Measurements from ENCODE around the gene C2CD4D.

Gene C2CD4D

DNA sequence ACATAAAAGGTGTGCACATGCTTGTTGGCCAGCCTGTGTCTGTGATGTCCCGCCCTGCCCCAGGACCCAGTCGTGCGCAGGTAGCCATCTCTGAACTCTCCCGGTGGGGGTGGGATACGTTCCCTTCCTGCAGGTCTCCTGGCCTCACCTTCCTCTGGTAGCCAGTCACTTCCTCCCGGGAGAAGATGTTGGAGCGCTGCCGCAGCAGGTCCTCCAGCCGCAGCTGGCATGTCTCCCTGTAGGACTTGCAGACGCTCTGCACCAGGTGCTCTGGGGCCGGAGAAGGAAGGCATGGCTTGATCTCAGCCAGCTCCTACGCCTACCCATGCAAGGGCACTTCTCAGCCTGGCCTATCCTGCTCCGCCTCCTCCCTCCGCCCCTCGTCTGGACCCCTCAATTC is 25.2 kb downstream of the C2CD4D start:
- DNase-seq (ENCODE audit: low spot score): no peak

DNA sequence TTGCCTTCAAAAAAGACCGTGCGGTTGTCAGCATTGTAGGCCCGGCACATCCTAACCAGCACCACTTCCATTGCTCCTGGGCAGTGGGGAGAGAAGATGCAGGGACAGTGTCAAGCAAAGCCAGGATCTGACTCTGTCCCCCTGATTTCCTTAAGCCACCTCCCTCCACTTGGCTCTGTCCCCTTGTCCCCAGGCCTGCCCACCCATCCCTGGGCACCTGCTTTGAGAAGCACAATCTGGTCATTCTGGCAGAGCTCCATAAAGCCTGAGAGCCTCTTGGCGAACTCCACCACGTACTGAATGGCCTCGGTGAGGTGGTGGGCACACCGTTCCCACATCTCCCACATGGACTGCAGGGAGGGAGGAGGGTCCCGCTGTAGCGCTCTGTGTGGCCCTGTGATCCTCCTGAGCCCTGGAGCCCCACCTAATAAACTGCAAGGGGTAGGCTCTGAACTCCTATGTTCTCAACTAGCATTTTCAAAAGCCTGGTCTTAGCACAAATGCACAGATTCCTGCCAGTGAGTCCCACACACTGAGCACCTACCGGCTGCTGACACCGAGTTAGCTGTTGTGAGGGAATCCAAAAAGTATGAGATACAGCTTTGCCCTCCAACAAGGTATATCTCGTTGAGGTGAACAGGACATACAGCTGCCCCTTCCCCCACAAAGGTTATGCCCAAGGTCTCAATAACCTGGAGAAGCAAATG is 26.2 kb downstream of the C2CD4D start:
- no peak for DNase-seq (ENCODE audit: low spot score)

DNA sequence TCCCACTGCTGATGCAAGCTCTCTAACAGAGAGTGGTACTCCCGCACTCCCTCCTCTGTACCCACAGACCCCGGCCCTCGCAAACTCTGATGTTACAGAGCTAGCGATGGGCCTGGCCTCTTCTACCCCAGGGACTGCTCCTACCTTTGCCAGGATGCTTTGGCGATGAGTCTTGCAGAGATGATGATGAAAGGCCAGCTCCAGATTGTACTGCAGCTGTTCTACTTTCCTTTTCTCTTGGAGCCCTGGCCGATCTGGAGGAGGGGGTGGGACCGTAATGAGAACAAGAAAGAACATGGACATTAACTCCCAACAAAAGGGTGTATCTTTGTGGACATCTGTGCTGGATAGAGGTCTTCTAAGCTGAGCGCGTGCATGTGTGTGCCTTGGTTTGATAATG is 28.4 kb downstream of the C2CD4D start:
- DNase-seq (ENCODE audit: low spot score): no peak

GRCh38 chr1:151809985-151810556 is 29.5 kb downstream of the C2CD4D start:
- no peak for DNase-seq (ENCODE audit: low spot score)

- DNase-seq (ENCODE audit: low spot score): no peak
Observed at GRCh38 chr1:151809290-151809984, 30.2 kb downstream of the C2CD4D start.

GRCh38 chr1:151807766-151808165 is 31.9 kb downstream of the C2CD4D start:
- DNase-seq (ENCODE audit: low spot score): no peak

- peak; percentile 25 for DNase-seq (ENCODE audit: low spot score)
Observed at GRCh38 chr1:151807131-151807530, 32.5 kb downstream of the C2CD4D start.

DNA sequence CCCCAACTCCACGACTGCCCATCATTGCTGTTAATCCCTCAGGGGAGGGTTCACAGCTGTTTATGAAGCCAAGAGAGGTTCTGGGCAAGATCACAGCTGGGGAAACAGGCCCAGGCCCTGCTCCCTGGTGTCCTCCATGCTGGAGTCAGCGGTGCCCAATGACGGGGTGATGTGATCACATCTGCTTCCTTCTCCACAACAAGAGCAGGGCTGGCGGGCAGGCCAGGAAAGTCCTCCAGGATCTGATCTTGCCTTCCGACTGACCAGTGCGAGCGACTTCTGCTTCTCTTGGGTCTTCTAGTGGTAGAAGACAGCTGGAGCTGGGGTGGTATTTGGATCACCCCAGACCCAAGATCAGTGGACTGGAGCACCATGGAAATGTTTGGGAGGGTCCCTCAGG is 33.5 kb downstream of the C2CD4D start:
- peak; percentile 16 for DNase-seq (ENCODE audit: low spot score)

- DNase-seq (ENCODE audit: low spot score): peak; percentile 43
Observed at GRCh38 chr1:151805066-151805820, 34.4 kb downstream of the C2CD4D start, which contains the start of gene LINGO4. Gene LINGO4 (minus strand): TSS chr1:151805419. CDS start chr1:151802704, 2,715 bp downstream.

DNA sequence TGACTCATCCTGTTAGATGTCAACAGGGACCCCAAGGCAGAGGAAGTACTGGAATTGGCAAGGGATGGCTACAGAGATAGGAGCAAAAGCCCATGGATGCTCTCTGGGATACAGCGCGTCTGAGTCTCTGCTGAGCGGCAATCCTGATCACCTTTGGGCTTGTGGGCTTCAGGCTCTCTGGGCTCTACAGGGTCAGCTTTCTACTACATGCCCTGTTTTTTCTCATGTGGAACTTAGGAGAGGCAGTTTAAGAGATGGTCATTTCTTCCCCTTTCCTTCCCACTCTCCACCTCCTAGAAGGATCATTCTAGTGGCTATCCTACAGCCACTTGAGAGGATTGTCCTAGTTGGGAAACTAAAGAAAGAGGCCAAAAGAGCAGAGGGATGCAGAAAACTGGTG is 35.7 kb downstream of the C2CD4D start:
- no peak for DNase-seq (ENCODE audit: low spot score)

DNA sequence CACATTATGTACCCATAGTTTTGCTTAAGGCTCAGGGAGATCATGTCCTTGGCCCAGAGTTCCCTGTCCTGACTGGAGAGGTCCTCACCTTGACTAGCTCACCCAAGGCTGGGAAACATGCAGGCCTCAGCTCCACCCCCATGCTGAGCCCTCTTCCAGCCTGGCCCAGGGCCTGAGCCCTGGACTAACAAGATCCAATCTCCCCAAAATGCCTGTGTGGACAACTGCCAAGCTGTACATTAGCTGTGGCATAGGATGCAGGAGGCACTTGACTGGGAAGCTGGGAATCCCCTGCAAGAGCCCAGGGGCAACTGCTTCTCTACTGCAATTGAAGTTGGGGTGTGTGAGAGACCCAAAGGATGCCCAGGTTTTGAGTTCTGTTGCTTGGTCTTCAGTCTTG is 36.5 kb downstream of the C2CD4D start:
- DNase-seq (ENCODE audit: low spot score): no peak

GRCh38 chr1:151802372-151802771 is 37.2 kb downstream of the C2CD4D start:
- peak; percentile 21 for DNase-seq (ENCODE audit: low spot score)

GRCh38 chr1:151801846-151802245 is 37.8 kb downstream of the C2CD4D start:
- DNase-seq (ENCODE audit: low spot score): peak; percentile 24

GRCh38 chr1:151801310-151801820 is 38.3 kb downstream of the C2CD4D start:
- no peak for DNase-seq (ENCODE audit: low spot score)

DNA sequence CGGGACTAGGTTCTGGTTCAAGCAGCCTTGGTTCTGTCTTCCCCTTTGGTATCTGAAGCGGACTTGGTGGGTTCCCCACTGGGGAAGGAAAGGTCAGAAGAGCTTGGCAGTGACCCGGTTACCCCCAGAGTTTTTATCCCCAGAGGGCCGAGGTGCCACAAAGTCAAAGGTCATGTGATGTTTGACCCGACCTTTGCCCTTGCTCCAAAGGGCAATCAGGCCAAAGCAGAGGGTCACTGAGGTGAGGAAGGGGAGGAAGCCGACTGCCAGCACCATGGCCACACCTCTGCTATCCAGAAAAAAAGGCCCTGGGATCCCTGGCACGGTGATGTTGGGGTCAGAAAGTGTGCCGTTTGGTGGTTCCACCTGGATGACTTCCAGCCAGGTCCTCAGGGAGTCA is 38.8 kb downstream of the C2CD4D start:
- DNase-seq (ENCODE audit: low spot score): no peak

DNA sequence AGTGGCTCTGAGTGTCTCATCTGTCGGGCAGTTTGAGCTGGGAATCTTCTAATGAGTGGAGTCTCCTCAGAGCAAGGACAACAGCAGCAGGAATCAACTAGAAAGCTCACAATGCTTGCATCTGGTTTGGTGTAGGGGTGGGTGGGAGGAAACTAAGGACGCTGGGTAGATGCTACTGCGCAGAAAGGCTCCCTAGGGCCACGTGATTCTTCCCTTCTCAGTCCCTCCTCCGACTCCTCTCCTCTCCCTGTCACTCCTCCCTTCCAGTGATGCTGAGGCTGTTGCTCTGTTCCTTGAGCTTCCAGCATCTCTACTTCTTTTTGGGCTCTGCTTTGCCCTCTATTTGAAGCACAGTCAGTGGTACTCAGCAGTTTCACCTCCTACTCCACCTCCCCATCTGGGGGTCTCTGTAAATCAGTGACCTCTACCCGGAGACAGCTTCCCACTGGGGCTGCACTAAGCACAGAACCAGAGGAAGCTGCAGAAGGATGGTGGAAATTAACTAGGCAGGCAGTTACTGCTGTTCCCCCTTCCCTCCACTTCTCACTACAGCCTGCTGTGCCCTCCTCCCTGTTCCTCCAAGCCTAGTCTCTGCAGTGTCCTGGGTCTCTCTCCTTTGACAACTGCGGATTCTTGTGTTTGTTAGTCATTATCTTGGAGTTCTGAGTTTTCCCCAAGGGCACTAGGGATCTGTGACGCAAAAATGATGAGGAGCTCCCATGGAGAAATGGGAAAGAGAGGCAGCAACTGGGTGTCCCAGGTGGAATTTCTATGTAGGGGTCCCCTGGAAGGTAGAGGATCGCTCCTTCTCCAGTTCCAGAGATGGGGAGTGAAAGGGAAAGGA is 40.2 kb downstream of the C2CD4D start:
- DNase-seq (ENCODE audit: low spot score): no peak

DNA sequence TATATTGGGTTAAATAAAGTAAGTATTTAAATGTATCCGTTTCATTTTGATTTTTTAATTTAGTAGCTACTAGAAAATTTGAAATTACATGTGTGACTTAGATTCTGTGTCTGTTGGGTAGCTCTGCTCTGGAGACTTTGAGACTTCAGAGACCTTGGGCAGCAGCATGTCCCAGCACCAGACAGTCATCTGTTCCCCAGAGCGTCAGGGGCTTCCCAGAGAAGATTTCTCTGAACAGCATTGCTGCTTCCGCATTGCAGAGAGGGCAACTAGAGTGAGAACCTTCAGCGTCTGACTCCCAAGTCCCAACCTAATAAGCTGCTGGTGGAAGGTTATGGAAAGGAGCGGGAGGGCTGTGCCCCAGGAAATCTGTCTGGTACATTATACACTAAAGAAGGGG is 41.0 kb downstream of the C2CD4D start:
- DNase-seq (ENCODE audit: low spot score): no peak

GRCh38 chr1:151790940-151791651 is 48.5 kb downstream of the C2CD4D start:
- peak; percentile 77 for DNase-seq (ENCODE audit: low spot score)

DNA sequence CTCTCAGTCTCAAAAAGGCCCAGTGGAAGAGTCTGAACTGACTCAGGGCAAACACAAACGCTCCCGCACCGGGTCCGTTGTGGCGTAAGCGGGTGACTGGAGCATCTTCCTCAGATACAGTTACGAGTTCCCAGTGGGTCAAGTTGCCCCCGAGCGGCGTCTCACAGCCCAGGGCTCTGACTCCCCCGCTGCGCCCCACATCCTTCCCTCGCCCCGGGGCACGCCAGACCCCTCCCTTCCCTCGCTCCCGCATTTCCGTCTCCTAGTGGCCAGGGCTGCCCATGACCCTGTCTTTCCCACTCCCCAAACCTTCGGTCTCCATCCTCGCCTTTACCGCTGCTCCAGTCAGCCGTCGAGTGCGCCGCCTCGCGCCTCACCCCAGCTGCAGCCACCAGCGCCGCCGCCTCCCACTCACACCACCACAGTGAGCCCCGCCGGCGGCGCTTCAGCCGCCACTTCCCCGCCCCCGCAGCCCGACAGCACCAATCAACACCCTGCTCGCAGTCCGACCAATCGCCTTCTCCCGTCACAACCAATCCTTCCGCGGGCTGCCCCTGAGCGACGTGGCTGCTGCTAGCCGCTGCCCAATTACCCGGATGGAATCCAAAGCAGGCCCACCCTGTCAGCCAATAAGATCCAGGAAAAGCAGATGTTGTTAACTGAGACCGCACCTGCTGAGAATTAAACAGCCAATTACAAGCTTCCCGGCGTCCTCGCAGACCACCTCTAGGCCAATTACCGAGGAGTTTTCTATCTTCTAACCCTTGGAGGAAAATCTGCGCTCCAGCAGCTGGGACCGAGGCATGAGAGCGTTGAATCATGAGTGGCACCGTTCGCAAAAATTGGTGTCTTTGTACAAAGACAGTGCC is 49.3 kb downstream of the C2CD4D start, which contains the start of gene TDRKH:
Gene TDRKH (minus strand): TSS at position 430 of the 869 bp plus-strand sequence. CDS start 7,478 bp downstream, outside the sequence.
- DNase-seq (ENCODE audit: low spot score): peak; percentile 100

All from D341Med (cell line).